GM19193 (cell line): ENCODE results near the gene UBE2R2.
A peak's percentile ranks its signal among the peaks of the same experiment; 100 is the strongest.

Source experiments
- POLR2A ChIP-seq: IDR thresholded peaks from 4 replicates; pipeline ENCODE4 v1.6.1; 2011; ENCODE audit not compliant: insufficient read depth, insufficient read length; ENCODE audit errors: extremely low read depth

The UBE2R2 gene

GRCh38 chr9:33799928-33800704 is 16.8 kb upstream of the UBE2R2 start:
- no peak for TF ChIP-seq POLR2A

GRCh38 chr9:33800886-33801285 is 16.1 kb upstream of the UBE2R2 start:
- TF ChIP-seq POLR2A: no peak

GRCh38 chr9:33809506-33809905 is 7.5 kb upstream of the UBE2R2 start:
- no peak for TF ChIP-seq POLR2A

GRCh38 chr9:33813712-33814641 is 3.0 kb upstream of the UBE2R2 start:
- no peak for TF ChIP-seq POLR2A

- no peak for TF ChIP-seq POLR2A
Measured at GRCh38 chr9:33815781-33816180, 1.2 kb upstream of the UBE2R2 start.

- peak; percentile 58 for TF ChIP-seq POLR2A
Measured at GRCh38 chr9:33817327-33818166, 587 bp downstream of the UBE2R2 start.

GRCh38 chr9:33818167-33818846 is 1.3 kb downstream of the UBE2R2 start:
- peak; percentile 12 for TF ChIP-seq POLR2A

- TF ChIP-seq POLR2A: no peak
Measured at GRCh38 chr9:33818847-33819500, 2.0 kb downstream of the UBE2R2 start.

- no peak for TF ChIP-seq POLR2A
Measured at GRCh38 chr9:33820231-33820745, 3.3 kb downstream of the UBE2R2 start.

- no peak for TF ChIP-seq POLR2A
Measured at GRCh38 chr9:33823801-33824200, 6.8 kb downstream of the UBE2R2 start.

GRCh38 chr9:33835625-33836260 is 18.8 kb downstream of the UBE2R2 start:
- TF ChIP-seq POLR2A: no peak

- no peak for TF ChIP-seq POLR2A
Measured at GRCh38 chr9:33837138-33837537, 20.2 kb downstream of the UBE2R2 start.

GRCh38 chr9:33840381-33840780 is 23.4 kb downstream of the UBE2R2 start:
- no peak for TF ChIP-seq POLR2A
